Activated CD8-positive, alpha-beta memory T cell treated with anti-CD3 and anti-CD28 coated beads, Interleukin-2, amount 50 U/mL, for 1 hour (primary cell): ENCODE data around the gene DELE1.
"Not testable (repeated sequence)": the region's sequence is repeated elsewhere in the genome, so short reads cannot be mapped to it uniquely, and the experiment has no call there.

Experiments used
- DNase-seq: peaks from one replicate; pipeline ENCODE4 v3.0.0-alpha.2; 2020; ENCODE audit errors: extremely low read depth

Gene DELE1

DNA sequence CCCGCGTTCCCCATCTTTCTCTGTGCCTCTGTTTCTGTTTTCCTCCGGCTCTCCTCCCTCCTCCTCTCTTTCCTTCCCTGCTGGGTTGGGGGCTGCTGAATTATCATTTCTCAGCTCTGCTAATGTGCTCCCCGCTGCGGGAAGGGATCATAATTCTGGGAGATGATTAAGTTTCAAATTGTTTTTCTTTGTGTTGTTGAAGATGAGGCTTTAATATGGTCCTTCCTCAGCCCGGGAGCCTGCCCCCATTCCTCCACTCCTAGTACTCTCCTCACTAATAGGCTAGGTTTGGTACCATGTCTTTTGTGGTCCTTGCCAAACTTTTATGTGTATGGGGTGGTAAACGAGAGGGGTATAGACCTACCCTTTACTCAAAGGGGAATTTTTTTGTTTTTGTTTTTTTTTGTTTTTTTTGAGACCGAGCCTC lies 39.8 kb upstream of the DELE1 start:
- no peak for DNase-seq

- no peak for DNase-seq
These were observed 34.3 kb upstream of the DELE1 start for GRCh38 chr5:141889282-141889871.

DNA sequence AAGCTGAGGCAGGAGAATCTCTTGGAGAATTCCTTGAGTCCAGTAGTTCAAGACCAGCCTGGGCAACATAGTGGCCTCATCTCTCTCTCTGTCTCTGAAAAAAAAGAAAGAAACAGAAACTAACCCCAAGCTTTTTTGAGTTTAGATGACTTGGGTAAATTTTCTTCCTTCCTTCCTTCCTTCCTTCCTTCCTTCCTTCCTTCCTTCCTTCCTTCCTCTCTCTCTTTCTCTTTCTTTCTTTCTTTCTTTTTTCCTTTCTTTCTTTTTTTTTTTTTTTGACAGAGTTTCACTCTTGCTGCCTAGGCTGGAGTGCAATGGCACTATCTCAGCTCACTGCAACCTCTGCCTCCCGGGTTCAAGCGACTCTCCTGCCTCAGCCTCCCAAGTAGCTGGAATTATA lies 33.2 kb upstream of the DELE1 start:
- DNase-seq: not testable (repeated sequence)

DNA sequence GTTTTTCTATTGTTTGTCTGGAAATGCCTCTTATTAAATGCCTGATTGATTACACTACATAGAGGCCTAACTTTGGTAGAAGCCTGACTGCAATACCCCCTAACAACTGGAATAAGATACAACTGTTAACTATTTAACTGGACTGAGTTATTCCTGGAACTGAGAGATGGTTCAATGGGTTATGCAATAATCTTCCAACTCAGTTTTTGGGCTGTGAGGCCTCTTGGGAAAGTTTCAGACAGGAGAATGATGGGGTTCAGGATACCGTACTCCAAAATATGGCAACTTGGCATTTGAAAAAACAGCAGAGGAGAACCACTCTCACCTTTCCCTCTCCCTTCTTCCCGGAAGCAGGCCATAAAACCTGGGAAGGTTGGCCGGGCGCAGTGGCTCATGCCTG lies 26.2 kb upstream of the DELE1 start:
- no peak for DNase-seq

- no peak for DNase-seq
These were observed 25.1 kb upstream of the DELE1 start for GRCh38 chr5:141898448-141899049.

DNA sequence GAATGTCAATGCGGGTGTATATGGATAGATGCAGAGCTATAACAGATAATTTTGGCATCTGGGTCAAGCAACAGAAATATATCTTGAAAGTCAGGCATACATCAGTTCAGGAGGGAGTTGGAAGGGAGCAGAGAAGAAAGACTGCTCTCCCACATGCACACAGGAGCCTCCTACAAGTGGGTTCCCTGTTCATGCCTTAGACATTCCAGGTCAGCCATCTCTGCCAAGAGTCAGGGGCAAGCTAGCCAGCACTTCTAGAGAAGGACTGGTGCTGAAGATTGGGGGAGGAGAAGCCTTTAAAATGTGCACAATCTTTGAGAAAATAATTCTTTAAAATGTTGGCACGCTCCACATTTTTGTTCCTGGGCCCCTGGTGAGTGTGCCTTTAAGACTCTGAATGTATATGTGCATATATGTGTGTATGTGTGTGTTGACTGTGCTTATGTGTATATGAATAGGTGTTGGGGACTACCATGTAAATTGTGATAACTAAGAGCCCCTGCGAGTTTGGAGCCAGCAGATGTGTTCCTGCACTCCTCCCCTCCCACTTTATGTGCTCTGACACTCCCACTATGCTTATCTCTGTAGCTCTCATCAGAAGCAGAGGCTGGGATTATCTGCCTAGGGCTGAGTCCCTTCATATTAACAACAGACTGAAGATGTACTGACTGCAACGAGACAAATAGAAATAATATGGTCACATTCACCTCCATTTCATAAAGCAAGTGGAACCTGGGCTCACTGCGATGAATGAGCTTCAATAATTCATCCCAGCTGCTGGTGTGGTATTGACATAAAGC lies 21.5 kb upstream of the DELE1 start:
- no peak for DNase-seq

DNA sequence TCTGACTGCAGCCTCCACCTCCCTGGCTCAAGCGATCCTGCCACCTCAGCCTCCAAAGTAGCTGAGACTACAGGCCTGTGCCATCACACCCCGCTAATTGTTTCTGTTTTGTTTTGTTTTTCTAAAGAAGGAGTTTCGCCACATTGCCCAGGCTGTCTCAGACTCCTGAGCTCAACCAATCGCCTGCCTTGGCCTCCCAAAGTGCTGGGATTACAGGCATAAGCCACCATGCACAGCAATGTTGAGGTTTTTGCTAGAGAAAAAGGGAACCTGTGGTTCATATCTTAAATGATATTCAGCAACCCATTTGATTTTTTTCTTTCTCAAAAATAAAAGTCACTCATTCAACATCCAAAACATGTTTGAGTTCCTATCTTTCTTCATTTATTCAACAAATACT lies 20.4 kb upstream of the DELE1 start:
- DNase-seq: no peak

DNA sequence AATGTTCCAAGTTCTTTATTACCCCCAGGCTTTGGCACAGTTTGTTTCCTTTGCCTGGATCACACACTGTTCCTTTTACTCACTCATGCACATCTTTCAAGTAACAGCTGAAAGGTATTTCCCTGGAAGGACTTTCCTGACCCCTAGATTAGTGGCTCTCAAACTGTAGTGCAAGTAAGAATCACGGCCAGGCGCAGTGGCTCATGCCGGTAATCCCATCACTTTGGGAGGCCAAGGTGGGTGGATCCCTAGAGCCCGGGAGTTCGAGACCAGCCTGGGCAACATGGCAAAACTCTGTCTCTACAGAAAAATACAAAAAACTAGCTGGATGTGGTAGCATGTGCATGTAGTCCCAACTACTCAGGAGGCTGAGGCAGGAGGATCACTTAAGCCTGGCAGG lies 19.1 kb upstream of the DELE1 start:
- DNase-seq: no peak

DNA sequence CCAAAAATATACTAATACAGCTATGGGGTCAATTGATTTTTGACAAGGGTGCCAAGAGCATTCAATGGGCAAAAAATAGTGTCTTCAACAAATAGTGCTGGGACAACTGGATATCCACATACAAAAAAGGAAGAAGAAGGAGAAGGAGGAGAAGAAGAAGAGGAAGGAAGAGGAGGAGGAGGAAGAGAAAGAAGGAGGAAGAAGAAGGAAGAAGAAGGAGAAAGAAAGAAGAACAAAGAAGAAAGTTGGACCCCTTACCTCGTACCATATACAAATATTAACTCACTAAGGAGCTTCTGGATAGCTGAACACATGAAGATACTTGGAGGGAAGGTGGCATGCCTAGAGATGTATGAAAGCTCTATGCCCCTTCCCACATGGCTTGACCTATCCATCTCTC lies 17.2 kb upstream of the DELE1 start:
- no peak for DNase-seq

GRCh38 chr5:141906972-141907371 lies 16.7 kb upstream of the DELE1 start:
- DNase-seq: no peak

DNA sequence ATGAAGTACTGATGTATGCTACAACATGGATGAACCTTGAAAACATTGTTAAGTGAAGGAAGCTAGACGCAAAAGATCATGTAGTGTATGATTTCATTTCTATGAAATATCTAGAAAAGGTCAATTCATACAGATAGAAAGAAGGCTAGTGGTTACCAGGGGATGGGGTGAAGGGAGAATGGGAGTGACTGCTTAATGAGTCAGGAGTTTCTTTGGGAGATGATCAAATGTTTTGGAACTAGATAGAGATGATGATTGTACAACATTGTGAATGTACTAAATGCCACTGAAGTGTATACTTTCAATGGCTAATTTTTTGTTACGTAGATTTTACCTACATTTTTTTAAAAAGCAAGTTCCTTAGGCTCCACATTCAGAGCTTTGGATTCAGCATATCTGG lies 14.9 kb upstream of the DELE1 start:
- DNase-seq: no peak

DNA sequence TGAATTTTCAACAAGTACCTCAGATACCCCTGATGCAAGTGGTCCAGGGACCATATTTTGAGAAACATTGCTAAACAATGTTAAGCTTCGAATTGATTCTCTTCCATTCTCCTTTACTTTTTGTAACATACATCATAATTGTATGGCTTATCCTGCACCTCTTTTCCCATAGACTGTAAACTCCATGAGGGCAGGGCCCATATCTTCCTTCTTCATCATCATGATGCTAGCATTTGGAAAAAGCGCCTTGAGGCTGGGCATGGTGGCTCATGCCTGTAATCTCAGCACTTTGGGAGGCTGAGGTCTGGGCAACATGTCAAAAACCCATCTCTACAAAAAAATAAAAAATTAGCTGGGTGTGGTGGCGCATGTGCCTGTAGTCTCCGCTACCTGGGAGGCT lies 14.5 kb upstream of the DELE1 start:
- DNase-seq: no peak

DNA sequence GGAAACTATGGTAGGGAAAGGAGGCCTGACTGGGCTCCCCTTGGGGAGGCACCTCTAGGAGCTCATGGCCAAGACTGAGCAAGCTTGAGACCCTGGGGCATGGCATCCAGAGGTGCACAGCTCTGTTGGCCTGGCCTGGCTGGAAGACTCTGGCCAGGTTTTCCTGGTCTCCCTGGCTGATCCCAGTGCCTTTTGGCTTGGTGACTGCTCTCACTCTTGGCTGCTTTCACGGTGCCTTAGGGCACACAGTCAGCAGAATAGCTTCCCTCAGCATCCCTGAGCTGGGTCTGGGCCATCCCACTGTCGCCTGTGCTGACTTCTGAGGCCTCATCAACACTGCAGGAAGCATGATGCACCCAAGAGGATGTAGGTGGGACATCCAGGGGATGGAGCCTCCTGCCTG lies 13.4 kb upstream of the DELE1 start:
- DNase-seq: no peak

DNA sequence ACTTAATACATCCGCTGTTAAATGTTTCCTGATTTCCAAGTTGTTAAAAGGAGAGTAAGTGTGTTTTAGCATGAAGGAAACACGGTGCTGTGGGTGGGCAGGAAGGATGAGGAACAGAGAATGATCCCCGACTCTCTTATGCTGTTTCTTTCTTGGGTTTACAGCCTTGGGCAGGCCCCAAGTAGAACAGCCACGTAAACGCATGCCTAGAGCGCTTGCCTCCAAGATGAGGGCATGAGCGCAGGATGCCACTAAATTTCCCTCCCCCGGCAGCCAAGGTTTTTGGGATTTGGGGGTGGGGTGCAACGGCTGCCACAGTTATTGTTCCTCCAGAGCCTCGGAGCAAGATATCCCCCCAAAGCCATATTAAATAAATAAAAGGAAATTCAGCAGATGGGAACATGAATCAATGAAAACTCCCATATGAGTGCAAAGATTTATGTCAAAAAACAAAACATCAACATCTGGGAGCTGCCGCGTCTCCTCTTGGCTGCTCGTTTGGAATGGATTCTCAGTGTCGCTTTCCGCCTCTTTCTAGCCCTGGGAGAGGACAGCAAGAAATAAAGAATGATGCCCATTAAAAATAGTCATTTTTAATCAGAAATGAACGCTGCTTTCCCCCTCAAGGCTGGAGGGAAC lies 10.0 kb upstream of the DELE1 start:
- no peak for DNase-seq

GRCh38 chr5:141914199-141914743 lies 9.4 kb upstream of the DELE1 start:
- DNase-seq: no peak

DNA sequence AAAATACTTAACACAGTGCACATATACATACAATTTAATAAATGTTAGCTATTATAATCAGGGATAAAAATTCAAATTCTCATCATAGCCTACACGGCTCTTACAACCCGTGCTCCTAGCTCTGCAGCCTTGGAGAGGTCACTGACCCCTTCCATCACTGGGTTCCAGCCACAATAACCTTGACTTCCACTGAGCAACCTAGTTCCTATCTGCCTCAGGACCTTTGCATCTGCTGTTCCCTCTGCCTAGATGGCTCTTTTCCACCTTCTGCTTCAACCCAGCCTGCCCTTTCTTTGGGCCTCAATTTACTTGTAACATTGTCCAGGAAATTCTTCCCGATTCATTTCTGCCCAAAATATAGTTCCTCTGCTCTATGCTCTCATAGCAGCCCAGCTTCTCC lies 8.9 kb upstream of the DELE1 start:
- DNase-seq: no peak

GRCh38 chr5:141915881-141916336 lies 7.8 kb upstream of the DELE1 start:
- no peak for DNase-seq

DNA sequence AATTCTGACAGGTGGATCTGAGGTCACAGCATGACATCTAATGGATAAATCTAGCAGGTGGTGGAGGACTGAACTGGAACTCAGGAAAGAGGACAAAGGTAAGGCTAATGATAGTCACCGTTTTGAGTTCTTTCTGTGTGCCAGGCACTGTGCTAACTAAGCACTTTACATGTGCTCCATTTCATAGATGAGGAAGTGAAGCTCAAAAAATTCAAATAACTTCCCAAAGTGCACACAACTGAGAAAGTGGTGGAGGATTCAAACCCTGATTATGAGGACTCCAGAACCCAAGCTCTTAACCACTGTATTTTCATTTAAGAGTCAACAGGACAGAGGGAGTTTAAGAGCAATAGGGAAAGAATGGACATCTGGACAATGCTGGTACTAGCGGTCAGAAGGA lies 7.1 kb upstream of the DELE1 start:
- DNase-seq: no peak

- no peak for DNase-seq
These were observed 5.9 kb upstream of the DELE1 start for GRCh38 chr5:141917760-141918159.

DNA sequence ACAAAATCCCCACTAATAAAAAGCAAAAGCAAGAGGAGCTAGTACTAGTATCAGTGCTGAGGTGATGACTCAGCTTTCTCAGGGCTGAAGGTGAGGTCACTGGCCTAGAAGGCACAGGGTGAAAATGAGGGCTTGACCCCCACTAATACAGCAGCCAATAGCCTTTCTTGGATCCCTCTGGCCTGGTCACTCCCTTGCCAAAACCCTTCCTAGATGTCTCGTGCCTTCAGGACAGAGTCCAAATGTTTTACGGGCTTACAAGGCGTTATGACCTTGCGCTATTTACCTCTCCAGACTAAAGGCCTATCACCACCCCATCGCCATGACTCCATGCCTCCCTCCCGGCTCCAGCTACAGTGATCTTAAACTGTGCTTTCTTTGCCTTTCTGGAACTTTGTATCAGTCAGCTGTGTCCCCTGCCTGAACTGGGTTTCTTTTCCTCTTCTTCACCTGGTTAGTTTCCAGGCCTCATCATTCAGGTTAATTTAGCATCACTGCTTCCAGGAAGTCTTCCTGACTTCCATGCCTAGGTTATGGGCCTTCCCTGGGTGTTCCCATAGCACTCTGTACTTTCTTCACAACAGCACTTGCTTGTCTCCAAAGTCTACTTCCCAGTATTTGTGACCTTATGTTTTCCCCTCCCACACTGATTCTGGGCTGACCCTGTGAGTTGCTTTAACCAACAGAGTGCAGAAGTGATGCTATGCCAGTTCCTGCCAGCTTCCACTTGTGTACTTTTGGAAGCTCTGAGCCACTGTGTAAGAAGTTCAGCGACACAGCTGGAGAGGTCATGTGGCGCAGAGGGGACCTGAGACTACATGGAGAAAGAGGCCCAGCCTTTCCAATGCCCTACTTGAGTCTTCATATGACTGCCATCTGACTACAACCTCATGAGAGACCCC lies 4.2 kb upstream of the DELE1 start:
- DNase-seq: no peak

GRCh38 chr5:141920771-141921170 lies 2.9 kb upstream of the DELE1 start:
- no peak for DNase-seq
